IMR-90 (cell line): ENCODE measurements around the gene KL. TPM values are rescaled to one million over a fixed set of nuclear protein-coding genes. Genes with fewer than 3 reads are reported as not detected.

Experiments
- ATAC-seq: fragments of 200-7000 bp; cut with Tn5 transposase; 2 replicates; pipeline ENCODE4 v1.9.1; 2020; ENCODE audit warnings: low read depth, mild to moderate bottlenecking, moderate library complexity
- BruUV-seq: library from RNA; stranded (reverse); fragments of 400-500 nt; replicated peaks from 2 replicates; lab custom pipeline; 2021; lab: Mats Ljungman, UMichigan
- CTCF ChIA-PET: fragments of 300-600 bp; formaldehyde crosslinking; extraction: SDS; loops from one replicate; lab custom pipeline; 2021; ENCODE audit warnings: antibody characterized with exemption; lab: Yijun Ruan, JAX
- POLR2A ChIA-PET: fragments of 300-600 bp; sonication (Branson Sonifier 250); formaldehyde crosslinking; loops from one replicate; lab custom pipeline; 2022; ENCODE audit warnings: antibody characterized with exemption; ENCODE audit not compliant: unreplicated experiment; lab: Charles Lee
- DNase-seq: peaks from one replicate; pipeline ENCODE4 v3.0.0; 2013
- H2AFZ ChIP-seq: replicated peaks from 2 replicates; pipeline ENCODE3; 2013; ENCODE audit warnings: low read length, mild to moderate bottlenecking; ENCODE audit not compliant: poor library complexity
- H2AK5ac ChIP-seq: 2 replicates; pipeline ENCODE4 v1.6.1; 2013; ENCODE audit warnings: low read depth, low read length, inconsistent platforms
- H2AK9ac ChIP-seq: replicated peaks from 2 replicates; pipeline ENCODE3; 2013; ENCODE audit warnings: mild to moderate bottlenecking, low read depth, low read length, moderate library complexity; ENCODE audit not compliant: poor library complexity
- H2BK120ac ChIP-seq: 2 replicates; pipeline ENCODE4 v1.6.1; 2013; ENCODE audit warnings: low read depth, low read length, inconsistent platforms
- H2BK15ac ChIP-seq: 3 replicates; pipeline ENCODE4 v1.6.1; 2013; ENCODE audit warnings: low read depth, low read length, inconsistent platforms
- H2BK20ac ChIP-seq: 2 replicates; pipeline ENCODE4 v1.6.1; 2013; ENCODE audit warnings: low read depth, mild to moderate bottlenecking, inconsistent platforms, low read length, moderate library complexity
- H2BK5ac ChIP-seq: 2 replicates; pipeline ENCODE4 v1.6.1; 2013; ENCODE audit warnings: mild to moderate bottlenecking, low read depth, low read length, inconsistent platforms; ENCODE audit not compliant: poor library complexity, severe bottlenecking
- H3K14ac ChIP-seq: replicated peaks from 2 replicates; pipeline ENCODE4 v1.6.1; 2013; ENCODE audit warnings: low read depth, low read length, inconsistent platforms
- H3K18ac ChIP-seq: 2 replicates; pipeline ENCODE4 v1.6.1; 2013; ENCODE audit warnings: low read depth, low read length, control low read depth
- H3K23ac ChIP-seq: 2 replicates; pipeline ENCODE4 v1.6.1; 2013; ENCODE audit warnings: low read depth, low read length, inconsistent platforms
- H3K27ac ChIP-seq: 2 replicates; pipeline ENCODE4 v1.5.1; 2013; ENCODE audit warnings: mild to moderate bottlenecking, control low read depth, low read length; ENCODE audit not compliant: insufficient read depth
- H3K27me3 ChIP-seq: 2 replicates; pipeline ENCODE4 v1.6.1; 2013; ENCODE audit warnings: low read length; ENCODE audit not compliant: control insufficient read depth, insufficient read depth
- H3K36me3 ChIP-seq: 2 replicates; pipeline ENCODE4 v1.6.1; 2013; ENCODE audit warnings: low read length, mixed read lengths; ENCODE audit not compliant: control insufficient read depth, insufficient read depth
- H3K4ac ChIP-seq: 2 replicates; pipeline ENCODE4 v1.6.1; 2013; ENCODE audit warnings: low read depth, low read length, inconsistent platforms
- H3K4me1 ChIP-seq: 2 replicates; pipeline ENCODE4 v1.6.1; 2013; ENCODE audit warnings: low read length, mixed read lengths; ENCODE audit not compliant: control insufficient read depth, insufficient read depth
- H3K4me2 ChIP-seq: 2 replicates; pipeline ENCODE4 v1.6.1; 2013; ENCODE audit warnings: low read depth, mild to moderate bottlenecking, control low read depth, low read length, moderate library complexity
- H3K4me3 ChIP-seq: 2 replicates; pipeline ENCODE4 v1.5.1; 2013; ENCODE audit warnings: low read depth, mild to moderate bottlenecking, control low read depth, low read length, moderate library complexity; ENCODE audit not compliant: insufficient read depth
- H3K56ac ChIP-seq: 2 replicates; pipeline ENCODE4 v1.6.1; 2013; ENCODE audit warnings: low read length, inconsistent platforms; ENCODE audit not compliant: insufficient read depth; ENCODE audit errors: extremely low read depth
- H3K79me1 ChIP-seq, 2 experiments: 2 replicates each; pipeline ENCODE4 v1.6.1; 2013; ENCODE audit warnings: low read length in 2 of 2, inconsistent platforms in 1 of 2, low read depth in 1 of 2
- H3K9ac ChIP-seq: 2 replicates; pipeline ENCODE4 v1.6.1; 2013; ENCODE audit warnings: low read depth, low read length, control low read depth
- H3K9me1 ChIP-seq: 2 replicates; pipeline ENCODE4 v1.6.1; 2013; ENCODE audit warnings: low read length, inconsistent platforms; ENCODE audit not compliant: insufficient read depth
- H3K9me3 ChIP-seq: 2 replicates; pipeline ENCODE4 v1.6.1; 2013; ENCODE audit warnings: low read length; ENCODE audit not compliant: control insufficient read depth, insufficient read depth
- H4K20me1 ChIP-seq: 2 replicates; pipeline ENCODE4 v1.6.1; 2013; ENCODE audit warnings: low read length, inconsistent platforms; ENCODE audit not compliant: insufficient read depth
- H4K5ac ChIP-seq: 2 replicates; pipeline ENCODE4 v1.6.1; 2013; ENCODE audit warnings: mild to moderate bottlenecking, low read depth, low read length, control low read depth
- H4K8ac ChIP-seq, 2 experiments: 2 replicates each; pipeline ENCODE4 v1.6.1; 2013; ENCODE audit warnings: low read depth in 2 of 2, low read length in 2 of 2, control low read depth in 1 of 2, inconsistent platforms in 1 of 2
- H4K91ac ChIP-seq: 2 replicates; pipeline ENCODE4 v1.6.1; 2013; ENCODE audit warnings: low read depth, low read length, inconsistent platforms; ENCODE audit not compliant: insufficient read depth
- BHLHE40 ChIP-seq: fragments of 150-350 bp; IDR thresholded peaks from 2 replicates; pipeline ENCODE4 v1.6.1; 2016; ENCODE audit warnings: mild to moderate bottlenecking, low read depth, low read length
- SMC3 ChIP-seq: fragments of 150-350 bp; IDR thresholded peaks from 2 replicates; pipeline ENCODE4 v1.6.1; 2016; ENCODE audit warnings: low read depth, mild to moderate bottlenecking, antibody characterized with exemption, low read length, moderate library complexity
- WGBS, 2 experiments: methylation state at CpG; one replicate each; pipeline versions ENCODE4 v1.1.5 to v1.1.7; 2013; ENCODE audit warnings: missing lambda C conversion rate in 2 of 2; ENCODE audit not compliant: insufficient read length in 1 of 2; ENCODE audit errors: extremely low coverage in 2 of 2; 5-methylcytosine and 5-hydroxymethylcytosine counted together
- dilution Hi-C: fragments of 300-500 bp; cut with HindIII; formaldehyde crosslinking; loops from one replicate; pipeline ENCODE4 v1.14.3; 2018; ENCODE audit warnings: low sequenced_read_pairs; ENCODE audit not compliant: unreplicated experiment
- in situ Hi-C: fragments of 300-500 bp; cut with MboI; formaldehyde crosslinking; loops from 3 replicates; pipeline ENCODE4 v1.14.3; 2019; ENCODE audit warnings: low sequenced_read_pairs, inconsistent platforms, mixed read lengths
- intact Hi-C: fragments of 100-400 bp; cut with micrococcal nuclease; formaldehyde crosslinking; loops from 2 replicates; pipeline ENCODE4 v1.10.0; 2022
- polyA plus RNA-seq, 3 experiments: library from polyadenylated mRNA; depleted of rRNA; stranded (reverse); fragments of >200 nt; gene quantifications; 2 replicates each; pipeline ENCODE4 v1.2.3, GENCODE V29; 2012; ENCODE audit warnings: low replicate concordance in 1 of 3
- total RNA-seq: library from RNA; depleted of rRNA; stranded (reverse); fragments of >200 nt; gene quantifications from 2 replicates; pipeline ENCODE4 v1.2.3, GENCODE V29; 2012

Gene KL
- total and polyA plus RNA-seq, 2 of the 4 experiments (the other 2 are of a cell fraction), result not detected

DNA sequence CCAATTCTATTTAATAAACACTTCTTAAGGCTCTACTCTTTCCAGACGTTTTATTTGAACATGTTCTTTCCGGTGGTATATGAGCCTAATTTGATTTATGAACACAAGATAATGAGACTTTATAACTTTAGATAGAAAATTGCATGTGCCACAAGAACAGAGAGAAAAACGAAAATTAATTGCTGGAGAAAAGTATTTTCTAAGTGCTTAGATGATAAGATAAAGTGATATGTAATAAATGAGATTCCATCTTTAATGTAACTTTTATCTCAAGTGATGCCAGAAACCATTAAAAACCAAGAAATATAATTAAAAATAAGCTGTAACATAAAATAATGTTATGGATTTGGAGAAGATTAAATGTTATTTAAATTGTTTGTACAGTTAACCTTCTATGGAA, 33.2 kb upstream of the KL start:
- no peak overlapping the region for H2AFZ ChIP-seq
- H3K4me3 ChIP-seq, result no peak overlapping the region
- POLR2A ChIA-PET, result no interaction called here
- no peak overlapping the region for H3K18ac ChIP-seq
- no peak overlapping the region for H3K56ac ChIP-seq
- dilution Hi-C loops (no loop called here), in situ Hi-C loops (no loop called here), intact Hi-C loops (no loop called here)
- no peak overlapping the region for H2AK5ac ChIP-seq
- H3K4me1 ChIP-seq, result no peaks in the 10 kb centered on the region
- BruUV-seq, result no TSS peak
- no peak overlapping the region for H3K4ac ChIP-seq
- no peak overlapping the region for H4K91ac ChIP-seq
- H2BK20ac ChIP-seq, result no peak overlapping the region
- H3K36me3 ChIP-seq, result no peaks in the 10 kb centered on the region
- H4K8ac ChIP-seq, result no peak overlapping the region
- H2BK5ac ChIP-seq, result no peak overlapping the region
- H3K9ac ChIP-seq, result no peak overlapping the region
- no peaks in the 10 kb centered on the region for H3K79me1 ChIP-seq
- H2BK120ac ChIP-seq, result no peak overlapping the region
- no peak overlapping the region for H3K27ac ChIP-seq
- no peaks in the 10 kb centered on the region; the same call in none of the 2 replicates for H3K27me3 ChIP-seq
- no peak overlapping the region for H2BK15ac ChIP-seq
- WGBS, 2 experiments, result no CpG with 5 or more reads among the region's 3 CpGs
- no peak overlapping the region for H4K5ac ChIP-seq
- H3K9me1 ChIP-seq, result 0 out of 2 replicates have a peak, but pooled peaks cover 11% of the 10 kb centered on the region
- CTCF ChIA-PET, result no interaction called here
- H3K23ac ChIP-seq, result no peak overlapping the region
- H2AK9ac ChIP-seq, result no peak overlapping the region
- no peak for TF ChIP-seq BHLHE40
- TF ChIP-seq SMC3, result no peak
- no peaks in the 10 kb centered on the region for H3K9me3 ChIP-seq
- H4K20me1 ChIP-seq, result no peaks in the 10 kb centered on the region
- H3K14ac ChIP-seq, result no peak overlapping the region
- ATAC-seq (no peak), DNase-seq (no peak)
- no peak overlapping the region for H3K4me2 ChIP-seq
